ENCODE results near the gene ZSCAN22.

Gene ZSCAN22

GRCh38 chr19:58385891-58386575 lies 59.2 kb downstream of the ZSCAN22 start:
- no peak for DNase-seq (ENCODE audit: low read depth)
- peak overlapping the region; percentile 85 for H3K4me3 ChIP-seq (replicated peaks; ENCODE audit: low read depth, low read length)
- TF ChIP-seq, protein P1, sequence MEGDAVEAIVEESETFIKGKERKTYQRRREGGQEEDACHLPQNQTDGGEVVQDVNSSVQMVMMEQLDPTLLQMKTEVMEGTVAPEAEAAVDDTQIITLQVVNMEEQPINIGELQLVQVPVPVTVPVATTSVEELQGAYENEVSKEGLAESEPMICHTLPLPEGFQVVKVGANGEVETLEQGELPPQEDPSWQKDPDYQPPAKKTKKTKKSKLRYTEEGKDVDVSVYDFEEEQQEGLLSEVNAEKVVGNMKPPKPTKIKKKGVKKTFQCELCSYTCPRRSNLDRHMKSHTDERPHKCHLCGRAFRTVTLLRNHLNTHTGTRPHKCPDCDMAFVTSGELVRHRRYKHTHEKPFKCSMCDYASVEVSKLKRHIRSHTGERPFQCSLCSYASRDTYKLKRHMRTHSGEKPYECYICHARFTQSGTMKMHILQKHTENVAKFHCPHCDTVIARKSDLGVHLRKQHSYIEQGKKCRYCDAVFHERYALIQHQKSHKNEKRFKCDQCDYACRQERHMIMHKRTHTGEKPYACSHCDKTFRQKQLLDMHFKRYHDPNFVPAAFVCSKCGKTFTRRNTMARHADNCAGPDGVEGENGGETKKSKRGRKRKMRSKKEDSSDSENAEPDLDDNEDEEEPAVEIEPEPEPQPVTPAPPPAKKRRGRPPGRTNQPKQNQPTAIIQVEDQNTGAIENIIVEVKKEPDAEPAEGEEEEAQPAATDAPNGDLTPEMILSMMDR (IDR thresholded peaks at IDR 0.05; ENCODE audit: low read length, missing control alignments) = no peak

GRCh38 chr19:58386576-58387337 lies 60.0 kb downstream of the ZSCAN22 start, which contains the start of gene RPS5:
RPS5 (plus strand) TSS chr19:58387269; CDS start chr19:58388138, 869 bp downstream.
- peak; percentile 99 for DNase-seq (ENCODE audit: low read depth)
- TF ChIP-seq, protein P1 (IDR thresholded peaks at IDR 0.05; ENCODE audit: low read length, missing control alignments) = no peak
- H3K4me3 ChIP-seq (replicated peaks; ENCODE audit: low read depth, low read length) = peak within 1 kb of the TSS; percentile 85

- H3K4me3 ChIP-seq (replicated peaks; ENCODE audit: low read depth, low read length) = peak overlapping the region; percentile 85
- TF ChIP-seq, protein P1 (IDR thresholded peaks at IDR 0.05; ENCODE audit: low read length, missing control alignments) = no peak
- DNase-seq (ENCODE audit: low read depth) = no peak
Measured at GRCh38 chr19:58387338-58388174, 60.8 kb downstream of the ZSCAN22 start.

GRCh38 chr19:58388175-58388526 lies 61.4 kb downstream of the ZSCAN22 start:
- H3K4me3 ChIP-seq (replicated peaks; ENCODE audit: low read depth, low read length) = peak overlapping the region; percentile 85
- TF ChIP-seq, protein P1 (IDR thresholded peaks at IDR 0.05; ENCODE audit: low read length, missing control alignments) = no peak

More at GRCh38 chr19:58388175-58388526, 61.4 kb downstream of the ZSCAN22 start:
- DNase-seq (ENCODE audit: low read depth) = no peak
